PC-9 (cell line): ENCODE data around the gene TDP2. TPM values are rescaled to one million over a fixed set of nuclear protein-coding genes. Genes with fewer than 3 reads are reported as not detected.
A peak's percentile ranks its signal among the peaks of the same experiment; 100 is the strongest.

Experiments used
- BruUV-seq: library from RNA; stranded (reverse); fragments of 400-500 nt; replicated peaks from 2 replicates; lab custom pipeline; 2021; lab: Mats Ljungman, UMichigan
- CTCF ChIA-PET: fragments of 300-600 bp; sonication (Branson Sonifier 250); formaldehyde crosslinking; loops from one replicate; lab custom pipeline; 2022; ENCODE audit warnings: antibody characterized with exemption; lab: Charles Lee
- POLR2A ChIA-PET: fragments of 300-600 bp; sonication (Branson Sonifier 250); formaldehyde crosslinking; loops from one replicate; lab custom pipeline; 2022; ENCODE audit warnings: antibody characterized with exemption; ENCODE audit not compliant: unreplicated experiment; lab: Charles Lee
- DNase-seq, 2 experiments: peaks; one replicate each; pipeline versions ENCODE4 v3.0.0 to v3.0.0-alpha.2; 2015 to 2022; ENCODE audit warnings: mixed read lengths in 1 of 2
- H2AFZ ChIP-seq: fragments of 200-600 bp; sonication (generic); 2 replicates; pipeline ENCODE4 v1.8.1; 2017; ENCODE audit warnings: antibody characterized with exemption
- H3F3A ChIP-seq: fragments of 200-600 bp; sonication (generic); 2 replicates; pipeline ENCODE4 v1.8.1; 2017; ENCODE audit warnings: antibody characterized with exemption, mild to moderate bottlenecking, low read depth; ENCODE audit not compliant: insufficient read depth
- H3K27ac ChIP-seq: fragments of 200-600 bp; sonication (generic); 2 replicates; pipeline ENCODE4 v1.6.1; 2016; ENCODE audit warnings: mixed run types
- H3K27me3 ChIP-seq: fragments of 200-600 bp; sonication (generic); 2 replicates; pipeline ENCODE4 v1.6.1; 2016; ENCODE audit warnings: low read depth, mixed run types; ENCODE audit not compliant: insufficient read depth
- H3K36me3 ChIP-seq: fragments of 200-600 bp; sonication (generic); 2 replicates; pipeline ENCODE4 v1.6.1; 2016; ENCODE audit warnings: low read depth, mixed run types
- H3K4me1 ChIP-seq: fragments of 200-600 bp; sonication (generic); replicated peaks from 2 replicates; pipeline ENCODE4 v1.6.1; 2016; ENCODE audit warnings: mixed run types; ENCODE audit not compliant: insufficient read depth
- H3K4me2 ChIP-seq: fragments of 200-600 bp; sonication (generic); 2 replicates; pipeline ENCODE4 v1.6.1; 2017; ENCODE audit warnings: mixed run types
- H3K4me3 ChIP-seq: fragments of 200-600 bp; sonication (generic); 2 replicates; pipeline ENCODE4 v1.6.1; 2016; ENCODE audit warnings: mixed run types
- H3K79me2 ChIP-seq: fragments of 200-600 bp; sonication (generic); 2 replicates; pipeline ENCODE4 v1.6.1; 2017; ENCODE audit warnings: low read depth, mixed run types
- H3K9me2 ChIP-seq: fragments of 200-600 bp; sonication (generic); 2 replicates; pipeline ENCODE4 v1.8.1; 2017; ENCODE audit warnings: mild to moderate bottlenecking; ENCODE audit not compliant: insufficient read depth
- H3K9me3 ChIP-seq: fragments of 200-600 bp; sonication (generic); 2 replicates; pipeline ENCODE4 v1.8.1; 2016; ENCODE audit warnings: low read depth; ENCODE audit not compliant: insufficient read depth
- H4K20me1 ChIP-seq: fragments of 200-600 bp; sonication (generic); 2 replicates; pipeline ENCODE4 v1.8.1; 2017; ENCODE audit not compliant: insufficient read depth
- EZH2 ChIP-seq: fragments of 200-600 bp; sonication (generic); IDR thresholded peaks from 2 replicates; pipeline ENCODE4 v1.8.0; 2017; ENCODE audit warnings: antibody characterized with exemption, low read depth
- intact Hi-C: fragments of 100-400 bp; cut with micrococcal nuclease; formaldehyde crosslinking; loops from one replicate; pipeline ENCODE4 v1.10.0; 2022; ENCODE audit not compliant: unreplicated experiment
- total RNA-seq: library from RNA; stranded (reverse); gene quantifications from 2 replicates; pipeline ENCODE4 v1.2.3, GENCODE V29; 2021
- TF ChIP-seq, protein P1 (sequence below): fragments of 200-600 bp; sonication (generic); conservative IDR thresholded peaks from 2 replicates; pipeline ENCODE4 v1.6.1; 2017; ENCODE audit warnings: mixed run types, antibody characterized with exemption, mild to moderate bottlenecking, moderate library complexity

Gene TDP2
- total RNA-seq, 1 experiment from 2014 or later = 95.8 TPM

DNA sequence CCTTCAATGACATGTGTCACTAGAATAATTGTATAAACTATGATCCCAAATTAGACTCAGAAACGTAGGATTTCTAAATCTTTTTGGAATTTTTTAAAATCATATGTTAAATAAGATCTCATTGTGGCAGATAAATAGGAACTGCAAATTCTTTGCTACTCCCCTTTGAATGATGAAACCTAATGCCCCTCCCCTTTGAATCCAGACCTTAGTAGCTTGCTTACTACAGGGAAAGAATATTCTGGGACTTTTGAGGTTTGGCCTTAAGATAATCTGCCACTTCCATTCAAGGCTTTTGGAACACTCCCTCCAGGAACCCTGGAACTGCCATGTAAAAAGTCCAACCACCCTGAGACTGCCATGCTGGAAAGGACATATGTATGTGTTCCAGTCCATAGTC, 7.1 kb downstream of the TDP2 start:
- POLR2A ChIA-PET = interaction anchor here (0.6 to 1.1 kb wide), 4 partner anchors 14 to 186 kb away, joined by 3 to 6 read pairs (median 4); partner anchors contain the start of gene KIAA0319
- peaks cover 72% of the 10 kb centered on the region for H3K36me3 ChIP-seq
- no peak overlapping the region for H2AFZ ChIP-seq
- no peaks in the 10 kb centered on the region for H3K9me2 ChIP-seq
- peaks cover 80% of the 10 kb centered on the region for H3K79me2 ChIP-seq
- BruUV-seq = TSS peak; percentile 100
- peak overlapping the region; percentile 99 for H3K27ac ChIP-seq
- H3F3A ChIP-seq = peaks cover 45% of the 10 kb centered on the region
- TF ChIP-seq EZH2 = no peak
- TF ChIP-seq, protein P1, sequence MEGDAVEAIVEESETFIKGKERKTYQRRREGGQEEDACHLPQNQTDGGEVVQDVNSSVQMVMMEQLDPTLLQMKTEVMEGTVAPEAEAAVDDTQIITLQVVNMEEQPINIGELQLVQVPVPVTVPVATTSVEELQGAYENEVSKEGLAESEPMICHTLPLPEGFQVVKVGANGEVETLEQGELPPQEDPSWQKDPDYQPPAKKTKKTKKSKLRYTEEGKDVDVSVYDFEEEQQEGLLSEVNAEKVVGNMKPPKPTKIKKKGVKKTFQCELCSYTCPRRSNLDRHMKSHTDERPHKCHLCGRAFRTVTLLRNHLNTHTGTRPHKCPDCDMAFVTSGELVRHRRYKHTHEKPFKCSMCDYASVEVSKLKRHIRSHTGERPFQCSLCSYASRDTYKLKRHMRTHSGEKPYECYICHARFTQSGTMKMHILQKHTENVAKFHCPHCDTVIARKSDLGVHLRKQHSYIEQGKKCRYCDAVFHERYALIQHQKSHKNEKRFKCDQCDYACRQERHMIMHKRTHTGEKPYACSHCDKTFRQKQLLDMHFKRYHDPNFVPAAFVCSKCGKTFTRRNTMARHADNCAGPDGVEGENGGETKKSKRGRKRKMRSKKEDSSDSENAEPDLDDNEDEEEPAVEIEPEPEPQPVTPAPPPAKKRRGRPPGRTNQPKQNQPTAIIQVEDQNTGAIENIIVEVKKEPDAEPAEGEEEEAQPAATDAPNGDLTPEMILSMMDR = no peak
- H4K20me1 ChIP-seq = no peaks in the 10 kb centered on the region
- peak overlapping the region; percentile 36 for H3K4me3 ChIP-seq
- CTCF ChIA-PET = no interaction called here
- H3K4me2 ChIP-seq = peak overlapping the region; percentile 74
- no peaks in the 10 kb centered on the region for H3K27me3 ChIP-seq
- DNase-seq = no peak
- no peaks in the 10 kb centered on the region; the same call in 1 of the 2 replicates for H3K9me3 ChIP-seq
- peaks cover 78% of the 10 kb centered on the region for H3K4me1 ChIP-seq
- intact Hi-C loops = loop anchor here (1.0 to 5.0 kb wide), 2 partner anchors 13 to 513 kb away; partner anchors contain the start of gene KIAA0319

DNA sequence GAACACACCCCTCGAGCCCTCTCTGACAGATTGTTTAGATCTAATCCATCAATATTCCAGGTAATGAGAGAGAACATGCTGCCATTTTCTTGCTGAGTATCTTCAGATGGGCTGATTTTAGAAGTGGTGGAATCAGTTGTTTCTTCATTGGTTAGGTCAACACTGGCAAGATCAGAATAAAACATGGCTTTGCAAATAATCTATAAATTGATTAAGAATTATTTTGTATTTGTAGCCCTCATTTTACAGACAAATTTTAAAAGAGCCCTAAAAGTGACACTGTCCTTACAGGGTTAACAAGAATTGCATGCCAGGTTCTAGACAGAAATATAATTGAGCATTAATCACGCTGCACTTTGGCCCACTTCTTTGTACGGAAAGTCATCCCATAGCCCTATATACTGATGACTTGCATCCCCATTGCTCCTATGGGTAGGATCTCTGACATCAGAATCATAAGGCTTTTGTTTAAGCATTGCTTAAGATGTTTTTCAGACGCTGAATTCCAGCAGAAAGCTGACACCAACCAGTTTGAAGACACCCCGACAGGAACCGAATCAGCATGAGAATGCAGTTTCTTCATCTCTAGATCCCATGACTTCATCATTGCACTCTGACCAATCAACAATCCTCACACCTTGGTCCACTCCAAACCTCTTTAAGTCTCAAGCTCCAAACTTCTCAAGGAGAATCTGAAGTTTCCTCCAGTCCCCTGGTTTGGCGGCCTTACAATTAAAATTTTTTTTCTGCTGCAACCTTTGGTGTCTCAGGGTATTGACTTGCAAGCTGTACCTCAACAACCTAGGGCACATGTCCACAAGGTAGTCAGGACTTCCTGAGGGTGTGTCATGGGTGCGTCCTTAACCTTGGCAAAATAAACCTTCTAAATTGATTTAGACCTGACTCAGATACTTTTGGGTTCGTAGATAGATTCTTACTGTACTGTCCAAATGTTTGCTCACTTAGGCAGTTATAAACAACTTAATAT, 7.8 kb downstream of the TDP2 start:
- POLR2A ChIA-PET = interaction anchor here (0.6 to 1.1 kb wide), 5 partner anchors 12 to 1528 kb away, joined by 3 to 6 read pairs (median 5); partner anchors contain the start of gene KIAA0319
- DNase-seq = peak; percentile 75 to 99
- TF ChIP-seq, protein P1 = no peak
- TF ChIP-seq EZH2 = no peak
- H3K4me1 ChIP-seq = peaks cover 72% of the 10 kb centered on the region
- intact Hi-C loops = loop anchor here (1.0 to 5.0 kb wide), 2 partner anchors 13 to 513 kb away; partner anchors contain the start of gene KIAA0319
- H3K4me2 ChIP-seq = peak overlapping the region; percentile 74
- peaks cover 45% of the 10 kb centered on the region for H3F3A ChIP-seq
- no peaks in the 10 kb centered on the region for H3K27me3 ChIP-seq
- no peaks in the 10 kb centered on the region for H3K9me2 ChIP-seq
- H3K4me3 ChIP-seq = peak overlapping the region; percentile 36
- peaks cover 73% of the 10 kb centered on the region for H3K36me3 ChIP-seq
- no peaks in the 10 kb centered on the region; the same call in 1 of the 2 replicates for H3K9me3 ChIP-seq
- no peaks in the 10 kb centered on the region for H4K20me1 ChIP-seq
- H3K27ac ChIP-seq = peak overlapping the region; percentile 99
- no TSS peak for BruUV-seq
- no peak overlapping the region for H2AFZ ChIP-seq
- peaks cover 78% of the 10 kb centered on the region for H3K79me2 ChIP-seq
- CTCF ChIA-PET = no interaction called here

DNA sequence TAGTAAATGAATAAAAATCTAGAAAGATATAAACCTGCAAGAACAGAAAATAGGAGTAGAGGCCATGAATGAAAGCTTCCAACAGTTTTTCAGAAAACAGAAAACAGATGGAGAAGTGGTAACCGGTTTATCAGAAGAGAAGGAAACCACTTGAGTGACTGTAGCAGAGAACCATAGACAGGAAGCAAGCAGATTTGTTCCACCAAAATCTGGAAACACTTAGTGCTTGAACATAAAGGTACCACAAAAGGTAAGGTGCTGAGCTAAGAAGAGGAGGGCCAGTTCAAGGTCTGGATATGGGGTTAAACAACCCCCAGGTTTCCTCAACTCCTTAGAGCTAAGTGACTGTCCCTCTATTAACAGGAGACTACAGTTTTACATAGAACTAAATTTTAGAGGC, 11.5 kb downstream of the TDP2 start:
- no peaks in the 10 kb centered on the region for H3K27me3 ChIP-seq
- ChIA-PET POLR2A (no interaction called here), CTCF (no interaction called here)
- peaks cover 46% of the 10 kb centered on the region for H3K79me2 ChIP-seq
- H3K4me3 ChIP-seq = no peak overlapping the region
- H3K36me3 ChIP-seq = peaks cover 73% of the 10 kb centered on the region
- no peak overlapping the region for H2AFZ ChIP-seq
- no peaks in the 10 kb centered on the region; the same call in 1 of the 2 replicates for H3K9me3 ChIP-seq
- DNase-seq = no peak
- no peaks in the 10 kb centered on the region for H3K9me2 ChIP-seq
- no peak for TF ChIP-seq EZH2
- TF ChIP-seq, protein P1 = no peak
- peak overlapping the region; percentile 28; the same call in 1 of the 2 replicates for H3K27ac ChIP-seq
- H4K20me1 ChIP-seq = no peaks in the 10 kb centered on the region
- BruUV-seq = no TSS peak
- intact Hi-C loops = loop anchor here (5.0 kb wide), 1 partner anchor 517 kb away; no protein-coding TSS in a partner anchor
- H3K4me1 ChIP-seq = peaks cover 44% of the 10 kb centered on the region
- H3F3A ChIP-seq = peaks cover 29% of the 10 kb centered on the region
- no peak overlapping the region for H3K4me2 ChIP-seq
